Omental fat pad (tissue), 4 donors: ENCODE data around the gene MEGF11. TPM values are rescaled to one million over a fixed set of nuclear protein-coding genes. Genes with fewer than 3 reads are reported as not detected.

Experiments
- ATAC-seq: fragments of 150-250 bp; one replicate; pipeline ENCODE4 v1.9.1; 2016; ENCODE audit warnings: mild to moderate bottlenecking, moderate library complexity; ENCODE audit not compliant: low FRiP score
- DNase-seq: peaks from one replicate; pipeline ENCODE4 v3.0.0-alpha.2; 2019; ENCODE audit warnings: low spot score
- CTCF ChIP-seq, 3 donors: fragments of 450-650 bp; IDR thresholded peaks; one replicate each; pipeline ENCODE4 v1.5.1; 2016 to 2017; ENCODE audit warnings: antibody characterized with exemption in 3 of 3, mild to moderate bottlenecking in 3 of 3, moderate library complexity in 2 of 3
- total RNA-seq, 4 donors: library from RNA; depleted of rRNA; stranded (reverse); fragments of >200 nt; gene quantifications; one replicate each; pipeline ENCODE4 v1.1.0, GENCODE V29; 2016

MEGF11 gene
- total RNA-seq, 4 donors from 2014 or later = 0.47 TPM; not detected in 3

GRCh38 chr15:65990298-65990981 is 263.1 kb downstream of the MEGF11 start:
- ATAC-seq (no peak), DNase-seq (no peak)
- no peak for TF ChIP-seq CTCF (IDR thresholded peaks at IDR 0.05)

GRCh38 chr15:65987100-65987499 is 266.4 kb downstream of the MEGF11 start:
- TF ChIP-seq CTCF (IDR thresholded peaks at IDR 0.05) = no peak
- no peak for ATAC-seq
- DNase-seq = no peak

DNA sequence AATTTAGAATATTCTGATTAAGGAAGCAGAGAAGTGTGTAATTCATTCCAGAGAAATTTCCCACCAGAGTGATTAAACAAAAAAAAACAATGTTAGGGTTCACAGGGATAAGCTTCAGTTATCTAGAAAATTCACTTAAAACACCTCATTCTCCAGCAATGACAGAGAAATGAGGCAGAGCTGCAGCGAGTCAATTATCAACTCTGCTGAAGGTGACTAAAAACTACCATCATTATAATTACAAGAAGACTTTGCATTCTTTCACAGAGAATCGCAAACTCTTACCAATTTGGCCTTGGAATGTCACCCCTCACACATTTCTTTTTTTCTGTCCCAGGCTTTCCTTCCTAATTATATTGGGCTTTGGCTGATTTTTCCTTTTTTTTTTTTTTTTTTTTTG is 267.1 kb downstream of the MEGF11 start:
- ATAC-seq (no peak), DNase-seq (no peak)
- no peak for TF ChIP-seq CTCF (IDR thresholded peaks at IDR 0.05)

- no peak for DNase-seq
- no peak for TF ChIP-seq CTCF (IDR thresholded peaks at IDR 0.05)
- no peak for ATAC-seq
Measured at GRCh38 chr15:65985387-65985786, 268.2 kb downstream of the MEGF11 start.

- TF ChIP-seq CTCF (IDR thresholded peaks at IDR 0.05) = no peak
- DNase-seq (no peak), ATAC-seq (no peak)
Measured at GRCh38 chr15:65982627-65983322, 270.8 kb downstream of the MEGF11 start.

- peak; percentile 53 for ATAC-seq
- no peak for TF ChIP-seq CTCF (IDR thresholded peaks at IDR 0.05)
- no peak for DNase-seq
Measured at GRCh38 chr15:65981837-65982626, 271.5 kb downstream of the MEGF11 start.
